ENCODE results near the gene NPBWR2. TPM values are rescaled to one million over a fixed set of nuclear protein-coding genes. Genes with fewer than 3 reads are reported as not detected.

The NPBWR2 gene
- total and polyA plus RNA-seq, 9 of the 15 experiments (the other 6 are each of a cell fraction or from before 2014, with no cell fraction given): not detected

GRCh38 chr20:64145458-64146300, 38.3 kb upstream of the NPBWR2 start (continued):
- TF ChIP-seq JUN (IDR thresholded peaks at IDR 0.05; ENCODE audit: borderline replicate concordance, low read depth, low read length) (no peak), JUN (CRISPR knock-in tag; IDR thresholded peaks at IDR 0.05; ENCODE audit: borderline replicate concordance) (no peak), RBM34 (IDR thresholded peaks at IDR 0.05; ENCODE audit: borderline replicate concordance, insufficient read depth, low read length) (no peak), MAZ (CRISPR knock-in tag; conservative IDR thresholded peaks at IDR 0.05 in 1 of 2, IDR thresholded peaks at IDR 0.05 in 1 of 2) (no peak), CBX5 (IDR thresholded peaks at IDR 0.05; ENCODE audit: borderline replicate concordance, low read depth) (peak; percentile 98), CBX8 (IDR thresholded peaks at IDR 0.05; ENCODE audit: borderline replicate concordance, extremely low read depth, low read depth, low read length, poor library complexity, severe bottlenecking) (no peak), CBFA2T2 (conservative IDR thresholded peaks at IDR 0.05) (no peak), RERE (CRISPR knock-in tag; IDR thresholded peaks at IDR 0.05; ENCODE audit: borderline replicate concordance) (no peak), CUX1 (CRISPR knock-in tag; IDR thresholded peaks at IDR 0.05) (no peak), DIDO1 (tag; IDR thresholded peaks at IDR 0.05; ENCODE audit: low read depth) (no peak), E4F1 (CRISPR knock-in tag; IDR thresholded peaks at IDR 0.05; ENCODE audit: borderline replicate concordance) (no peak), MYNN (IDR thresholded peaks at IDR 0.05) (no peak), MYNN (CRISPR knock-in tag; IDR thresholded peaks at IDR 0.05) (no peak)
